ENCODE results near the gene GBX1.

DNA sequence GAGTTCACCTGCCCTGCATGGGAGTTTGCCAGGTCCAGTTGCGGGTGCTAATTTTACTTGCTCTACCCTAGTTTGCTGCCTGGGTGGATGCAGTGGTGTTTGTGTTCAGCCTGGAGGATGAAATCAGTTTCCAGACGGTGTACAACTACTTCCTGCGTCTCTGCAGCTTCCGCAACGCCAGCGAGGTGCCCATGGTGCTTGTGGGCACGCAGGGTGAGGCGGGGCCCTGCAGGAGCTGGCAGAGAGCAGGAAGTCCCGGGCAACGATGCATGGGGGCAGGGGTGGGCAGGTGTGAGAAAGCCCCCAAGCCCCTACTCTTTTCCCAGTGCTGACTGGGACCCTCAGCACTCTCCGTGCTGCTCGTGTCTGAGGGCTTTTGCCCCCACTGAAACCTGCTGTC lies 49.9 kb downstream of the GBX1 start:
- TF ChIP-seq, protein P1, sequence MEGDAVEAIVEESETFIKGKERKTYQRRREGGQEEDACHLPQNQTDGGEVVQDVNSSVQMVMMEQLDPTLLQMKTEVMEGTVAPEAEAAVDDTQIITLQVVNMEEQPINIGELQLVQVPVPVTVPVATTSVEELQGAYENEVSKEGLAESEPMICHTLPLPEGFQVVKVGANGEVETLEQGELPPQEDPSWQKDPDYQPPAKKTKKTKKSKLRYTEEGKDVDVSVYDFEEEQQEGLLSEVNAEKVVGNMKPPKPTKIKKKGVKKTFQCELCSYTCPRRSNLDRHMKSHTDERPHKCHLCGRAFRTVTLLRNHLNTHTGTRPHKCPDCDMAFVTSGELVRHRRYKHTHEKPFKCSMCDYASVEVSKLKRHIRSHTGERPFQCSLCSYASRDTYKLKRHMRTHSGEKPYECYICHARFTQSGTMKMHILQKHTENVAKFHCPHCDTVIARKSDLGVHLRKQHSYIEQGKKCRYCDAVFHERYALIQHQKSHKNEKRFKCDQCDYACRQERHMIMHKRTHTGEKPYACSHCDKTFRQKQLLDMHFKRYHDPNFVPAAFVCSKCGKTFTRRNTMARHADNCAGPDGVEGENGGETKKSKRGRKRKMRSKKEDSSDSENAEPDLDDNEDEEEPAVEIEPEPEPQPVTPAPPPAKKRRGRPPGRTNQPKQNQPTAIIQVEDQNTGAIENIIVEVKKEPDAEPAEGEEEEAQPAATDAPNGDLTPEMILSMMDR (IDR thresholded peaks at IDR 0.05): no peak
- TF ChIP-seq POLR2A (IDR thresholded peaks at IDR 0.05): no peak

All from breast epithelium (tissue), 3 donors.